Fibroblast of the aortic adventitia (primary cell): ENCODE results near the gene EEFSEC. TPM values are rescaled to one million over a fixed set of nuclear protein-coding genes. Genes with fewer than 3 reads are reported as not detected.
A peak's percentile ranks its signal among the peaks of the same experiment; 100 is the strongest.

Experiments
- DNase-seq: peaks from one replicate; pipeline ENCODE4 v3.0.0-alpha.2; 2010; ENCODE audit warnings: low read depth
- H3K4me3 ChIP-seq: 2 replicates; pipeline ENCODE4 v1.5.1; 2011; ENCODE audit warnings: low read depth, mild to moderate bottlenecking, control low read depth, low read length, moderate library complexity
- total RNA-seq: library from RNA; depleted of rRNA; stranded (reverse); fragments of >200 nt; gene quantifications from 2 replicates; pipeline ENCODE4 v1.2.3, GENCODE V29; 2012; ENCODE audit warnings: low replicate concordance
- TF ChIP-seq, protein P1 (sequence below): IDR thresholded peaks from 2 replicates; pipeline ENCODE4 v1.5.1; 2011; ENCODE audit warnings: mild to moderate bottlenecking, low read length, control low read depth, inconsistent platforms; ENCODE audit not compliant: insufficient read depth

EEFSEC gene
- total RNA-seq, 1 donor = 8.1 TPM

DNA sequence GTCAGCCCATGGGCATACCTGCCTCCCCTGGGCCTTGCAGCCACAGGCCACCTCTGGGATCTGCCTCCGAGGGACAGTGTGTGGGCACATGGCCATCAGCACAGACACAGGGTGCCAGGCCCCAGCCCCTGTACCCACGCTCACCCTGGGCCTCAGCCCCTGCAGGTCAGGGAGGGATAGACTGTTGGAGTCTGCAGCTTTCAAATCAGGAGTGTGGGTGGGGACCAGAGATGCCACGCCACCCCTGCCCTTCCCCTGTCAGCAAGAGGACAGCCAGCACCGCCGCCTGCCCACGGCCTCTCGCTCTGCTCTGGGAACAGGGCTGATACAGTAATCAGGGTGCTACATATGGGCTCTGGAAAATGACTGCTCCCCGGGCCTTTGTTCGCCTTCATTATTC is 240.8 kb downstream of the EEFSEC start:
- DNase-seq = no peak
- H3K4me3 ChIP-seq = no peak overlapping the region
- TF ChIP-seq, protein P1, sequence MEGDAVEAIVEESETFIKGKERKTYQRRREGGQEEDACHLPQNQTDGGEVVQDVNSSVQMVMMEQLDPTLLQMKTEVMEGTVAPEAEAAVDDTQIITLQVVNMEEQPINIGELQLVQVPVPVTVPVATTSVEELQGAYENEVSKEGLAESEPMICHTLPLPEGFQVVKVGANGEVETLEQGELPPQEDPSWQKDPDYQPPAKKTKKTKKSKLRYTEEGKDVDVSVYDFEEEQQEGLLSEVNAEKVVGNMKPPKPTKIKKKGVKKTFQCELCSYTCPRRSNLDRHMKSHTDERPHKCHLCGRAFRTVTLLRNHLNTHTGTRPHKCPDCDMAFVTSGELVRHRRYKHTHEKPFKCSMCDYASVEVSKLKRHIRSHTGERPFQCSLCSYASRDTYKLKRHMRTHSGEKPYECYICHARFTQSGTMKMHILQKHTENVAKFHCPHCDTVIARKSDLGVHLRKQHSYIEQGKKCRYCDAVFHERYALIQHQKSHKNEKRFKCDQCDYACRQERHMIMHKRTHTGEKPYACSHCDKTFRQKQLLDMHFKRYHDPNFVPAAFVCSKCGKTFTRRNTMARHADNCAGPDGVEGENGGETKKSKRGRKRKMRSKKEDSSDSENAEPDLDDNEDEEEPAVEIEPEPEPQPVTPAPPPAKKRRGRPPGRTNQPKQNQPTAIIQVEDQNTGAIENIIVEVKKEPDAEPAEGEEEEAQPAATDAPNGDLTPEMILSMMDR = no peak

DNA sequence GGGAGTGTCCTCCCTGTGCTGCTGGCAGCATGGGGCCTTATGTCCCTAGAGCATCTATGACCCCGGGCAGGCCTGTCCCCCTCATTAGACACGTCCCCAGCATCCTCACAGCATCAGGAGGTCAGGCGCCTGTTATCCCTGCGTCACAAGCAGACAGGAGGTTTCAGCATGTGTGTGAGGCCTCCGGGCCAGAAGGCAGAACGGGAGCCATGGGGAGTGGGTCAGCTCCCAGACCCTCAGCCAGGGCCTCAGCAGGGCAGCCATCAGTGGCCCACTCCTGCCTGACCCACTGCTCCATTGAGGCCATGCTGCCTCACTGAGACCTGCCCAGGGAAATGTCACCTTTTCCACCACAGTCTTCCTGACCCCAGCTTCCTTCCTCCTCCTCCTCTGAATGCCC is 241.8 kb downstream of the EEFSEC start:
- no peak for DNase-seq
- no peak overlapping the region for H3K4me3 ChIP-seq
- TF ChIP-seq, protein P1 = no peak

DNA sequence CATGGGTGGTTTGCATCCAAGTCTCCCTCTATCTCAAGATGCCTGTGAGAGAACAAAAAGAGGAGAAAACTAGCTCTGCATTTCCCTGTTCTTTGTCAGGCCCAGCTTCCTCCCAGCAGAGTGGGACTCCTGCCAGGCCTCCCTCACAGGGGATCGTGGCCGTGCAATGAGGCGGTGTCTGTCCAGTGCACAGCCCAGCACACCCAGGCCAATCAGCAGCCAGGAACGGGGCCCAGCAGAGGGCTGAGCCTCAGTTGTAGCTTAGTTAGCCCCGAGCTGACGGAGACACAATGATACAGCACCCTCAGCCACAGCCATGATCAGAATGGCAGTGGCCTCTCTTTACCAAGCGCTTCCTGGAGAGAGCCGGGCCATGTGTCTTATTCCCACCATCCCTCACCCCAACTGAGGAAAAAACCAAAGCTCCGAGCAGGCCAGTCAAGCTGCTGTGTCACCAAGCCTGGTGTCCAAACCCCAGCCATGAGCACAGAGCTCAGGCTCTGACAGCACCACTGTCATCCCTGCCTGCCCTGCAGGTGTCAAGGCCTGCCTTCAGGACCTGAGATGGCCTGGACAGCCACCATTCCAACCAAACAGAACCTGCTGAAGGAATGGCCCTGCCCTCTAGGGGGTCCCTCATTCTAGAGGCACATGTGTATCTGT is 242.3 kb downstream of the EEFSEC start:
- TF ChIP-seq, protein P1 = no peak
- peak; percentile 73 for DNase-seq
- H3K4me3 ChIP-seq = no peak overlapping the region

DNA sequence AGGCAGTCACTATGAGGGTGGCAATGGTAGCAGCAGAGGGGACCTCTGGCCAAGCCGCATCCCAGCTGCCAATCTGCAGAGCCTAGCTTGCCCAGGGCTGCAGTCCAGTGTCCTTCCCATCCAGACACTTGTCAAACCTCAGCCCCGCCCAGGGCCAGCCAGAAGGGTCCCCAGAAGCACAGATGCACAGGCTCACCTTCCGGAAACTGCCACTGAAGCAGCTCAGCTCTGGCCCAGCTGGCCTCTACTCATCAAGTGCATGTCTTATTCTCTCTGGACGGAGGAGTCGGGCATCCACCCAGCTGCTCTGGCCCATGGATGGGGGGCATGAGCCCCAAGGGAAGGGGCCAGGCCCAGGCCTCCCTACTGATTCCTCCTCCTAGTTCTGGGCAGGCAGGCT is 244.2 kb downstream of the EEFSEC start:
- TF ChIP-seq, protein P1 = no peak
- H3K4me3 ChIP-seq = no peak overlapping the region
- DNase-seq = no peak

DNA sequence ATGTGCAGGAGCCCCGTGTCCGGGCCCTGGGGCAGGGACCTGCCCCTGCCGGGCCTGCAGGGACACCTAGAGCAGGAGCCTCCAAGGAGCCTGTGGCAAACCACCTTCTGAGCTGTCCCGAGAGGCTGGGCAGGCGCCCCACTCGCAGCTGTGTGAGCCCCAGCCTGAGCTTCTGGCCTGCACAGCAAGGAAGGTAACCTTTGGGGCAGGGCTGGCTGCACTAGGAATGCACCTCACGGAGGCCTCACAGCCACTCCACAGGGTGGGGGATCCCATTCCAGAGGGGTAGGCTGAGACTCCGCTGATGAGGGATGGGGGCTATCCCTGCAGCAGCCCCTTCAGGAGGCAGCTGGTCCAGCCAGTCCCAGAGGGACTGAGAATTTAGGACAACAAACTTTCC is 245.3 kb downstream of the EEFSEC start:
- no peak overlapping the region for H3K4me3 ChIP-seq
- TF ChIP-seq, protein P1 = no peak
- DNase-seq = no peak

DNA sequence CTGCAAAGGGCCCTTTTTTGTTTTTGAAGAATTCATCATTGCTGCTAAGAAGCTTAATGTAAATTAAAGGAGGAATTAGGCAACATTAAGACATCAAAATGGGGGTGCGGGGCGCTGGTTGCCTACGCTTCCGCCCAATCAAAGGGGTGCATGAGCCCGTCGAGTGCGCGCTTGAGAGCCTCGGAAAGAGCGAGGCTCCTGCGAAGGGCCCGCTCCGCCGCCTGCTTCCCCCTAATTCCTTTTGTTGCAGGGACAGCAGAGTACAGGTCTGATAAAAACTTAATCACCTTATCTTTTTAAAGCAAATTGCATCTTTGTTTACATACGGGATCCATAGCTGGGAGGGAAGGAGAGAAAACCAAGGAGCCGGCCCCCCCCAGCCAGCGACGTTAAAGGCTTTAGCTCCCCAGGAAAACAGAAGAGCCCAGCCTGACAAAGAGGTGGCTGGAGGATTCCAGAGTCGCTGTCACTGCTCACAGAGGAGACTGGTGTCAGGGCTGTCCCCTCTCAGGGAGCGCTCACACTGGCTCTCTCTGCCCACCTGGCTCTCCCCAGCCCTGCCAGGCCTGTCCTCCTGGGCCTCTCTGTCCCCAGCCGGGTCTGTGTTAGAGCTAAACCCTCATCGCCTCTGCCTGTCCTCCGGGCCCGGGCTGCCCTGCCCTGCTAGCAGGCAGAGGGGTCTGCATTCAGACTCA is 246.1 kb downstream of the EEFSEC start:
- no peak overlapping the region for H3K4me3 ChIP-seq
- no peak for DNase-seq
- TF ChIP-seq, protein P1 = no peak

DNA sequence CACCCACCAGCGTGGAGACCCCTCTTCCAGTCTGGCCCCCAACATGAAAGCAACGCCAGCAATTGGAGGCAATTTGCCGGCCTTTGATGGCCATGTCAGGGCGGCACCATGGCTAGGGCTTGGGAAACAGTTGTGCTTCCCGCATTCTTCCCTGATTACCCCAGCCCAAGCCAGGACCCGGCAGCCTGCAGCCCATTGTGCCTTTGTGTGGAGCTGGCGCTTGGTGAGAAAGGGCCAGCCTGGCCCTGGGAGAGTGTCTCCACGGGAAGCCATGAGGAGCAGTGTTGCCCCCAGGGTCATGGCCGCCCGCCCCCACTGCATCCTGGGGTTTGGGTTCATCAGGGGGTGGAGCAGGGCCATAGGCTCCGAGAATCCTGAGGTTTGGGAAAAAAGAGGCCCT is 247.4 kb downstream of the EEFSEC start:
- no peak overlapping the region for H3K4me3 ChIP-seq
- TF ChIP-seq, protein P1 = no peak
- DNase-seq = no peak
